Cardiac muscle cell (in vitro differentiated cells and primary cell): ENCODE data around the gene FAM193B. TPM values are rescaled to one million over a fixed set of nuclear protein-coding genes. Genes with fewer than 3 reads are reported as not detected.

Source experiments
- DNase-seq, 2 donors: peaks; one replicate each; pipeline versions ENCODE4 v3.0.0 to v3.0.0-alpha.2; 2010 to 2017; ENCODE audit warnings: low read depth in 1 of 2, low spot score in 1 of 2
- H3K27ac ChIP-seq: fragments of 200-600 bp; sonication (generic); 2 replicates; pipeline ENCODE4 v1.5.1; 2016
- H3K27me3 ChIP-seq: fragments of 200-600 bp; sonication (generic); 2 replicates; pipeline ENCODE4 v1.6.0; 2016; ENCODE audit warnings: control low read depth
- H3K36me3 ChIP-seq: fragments of 200-600 bp; sonication (generic); 2 replicates; pipeline ENCODE4 v1.5.1; 2016; ENCODE audit warnings: control low read depth
- H3K4me1 ChIP-seq: fragments of 200-600 bp; sonication (generic); 2 replicates; pipeline ENCODE4 v1.8.1; 2017; ENCODE audit warnings: low read depth, mild to moderate bottlenecking, mixed run types
- H3K4me3 ChIP-seq: fragments of 200-600 bp; sonication (generic); 2 replicates; pipeline ENCODE4 v1.5.1; 2016; ENCODE audit warnings: mild to moderate bottlenecking
- H3K9me3 ChIP-seq: fragments of 200-600 bp; sonication (generic); 2 replicates; pipeline ENCODE4 v1.5.1; 2017; ENCODE audit warnings: low read depth, mild to moderate bottlenecking, control low read depth
- polyA plus RNA-seq: library from polyadenylated mRNA; unstranded; fragments of >200 nt; fragmentation: Nextera tagmentation; extraction: Ambion mirVana; gene quantifications from 2 replicates; pipeline ENCODE4 v1.2.1, GENCODE V29; 2016
- total RNA-seq: library from RNA; depleted of rRNA; stranded (reverse); fragments of >200 nt; gene quantifications from 2 replicates; pipeline ENCODE4 v1.2.3, GENCODE V29; 2016
- TF ChIP-seq, protein P1 (sequence below): IDR thresholded peaks from 2 replicates; pipeline ENCODE4 v1.5.1; 2012; ENCODE audit warnings: low read depth, mild to moderate bottlenecking, low read length

Gene FAM193B
- total and polyA plus RNA-seq, 2 experiments from 2014 or later = 67.4 to 80.9 TPM

DNA sequence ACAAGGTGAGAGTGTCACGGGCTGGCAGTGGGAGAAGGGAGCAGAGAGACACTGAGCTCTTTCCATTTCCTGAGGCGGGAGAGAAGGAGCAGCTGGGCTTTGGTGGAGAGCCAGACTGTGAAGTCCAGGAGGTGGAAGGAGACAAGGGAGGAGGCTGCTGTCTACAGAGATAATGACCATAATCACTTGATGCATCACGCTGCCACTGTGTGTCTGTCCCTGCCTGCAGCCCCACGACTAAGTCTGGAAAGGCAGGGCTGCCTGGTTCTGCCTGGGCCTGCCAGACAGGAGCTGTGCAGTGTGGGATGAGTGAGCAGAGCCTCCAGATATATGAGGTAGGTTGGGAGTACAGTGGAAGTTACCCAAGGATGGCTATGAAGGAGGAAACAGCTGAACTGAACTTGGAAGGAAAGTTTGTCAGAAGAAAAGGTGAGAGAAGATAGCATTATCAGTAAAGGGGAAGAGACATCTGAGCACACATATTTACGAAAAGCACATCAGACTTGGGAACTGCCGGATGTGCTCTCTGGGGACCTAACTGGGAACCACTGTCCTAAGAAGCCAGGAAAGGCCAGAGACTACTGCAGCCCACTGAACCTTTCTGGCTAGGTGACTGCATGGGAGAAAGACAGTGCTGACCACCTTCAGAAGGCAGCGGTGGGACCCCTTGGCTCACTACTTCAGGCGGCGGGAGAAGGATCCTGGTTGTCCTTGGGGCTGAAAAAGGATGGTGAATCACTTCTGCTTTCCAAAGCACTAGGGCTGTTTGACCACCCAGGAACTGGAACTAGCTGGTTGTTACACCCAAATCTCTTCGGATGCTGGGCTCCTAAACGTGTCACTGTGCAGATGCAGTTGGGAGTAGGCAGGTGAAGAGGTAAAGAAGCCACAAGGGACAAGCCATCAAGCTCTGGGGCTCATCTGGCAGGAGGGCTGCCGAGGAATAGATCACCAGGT lies 24.8 kb downstream of the FAM193B start:
- Histone ChIP-seq H3K27me3 (no peaks in the 10 kb centered on the region), H3K4me1 (no peaks in the 10 kb centered on the region), H3K36me3 (peaks cover 42% of the 10 kb centered on the region), H3K4me3 (no peak overlapping the region), H3K27ac (no peak overlapping the region), H3K9me3 (no peaks in the 10 kb centered on the region)
- no peak for DNase-seq
- TF ChIP-seq, protein P1, sequence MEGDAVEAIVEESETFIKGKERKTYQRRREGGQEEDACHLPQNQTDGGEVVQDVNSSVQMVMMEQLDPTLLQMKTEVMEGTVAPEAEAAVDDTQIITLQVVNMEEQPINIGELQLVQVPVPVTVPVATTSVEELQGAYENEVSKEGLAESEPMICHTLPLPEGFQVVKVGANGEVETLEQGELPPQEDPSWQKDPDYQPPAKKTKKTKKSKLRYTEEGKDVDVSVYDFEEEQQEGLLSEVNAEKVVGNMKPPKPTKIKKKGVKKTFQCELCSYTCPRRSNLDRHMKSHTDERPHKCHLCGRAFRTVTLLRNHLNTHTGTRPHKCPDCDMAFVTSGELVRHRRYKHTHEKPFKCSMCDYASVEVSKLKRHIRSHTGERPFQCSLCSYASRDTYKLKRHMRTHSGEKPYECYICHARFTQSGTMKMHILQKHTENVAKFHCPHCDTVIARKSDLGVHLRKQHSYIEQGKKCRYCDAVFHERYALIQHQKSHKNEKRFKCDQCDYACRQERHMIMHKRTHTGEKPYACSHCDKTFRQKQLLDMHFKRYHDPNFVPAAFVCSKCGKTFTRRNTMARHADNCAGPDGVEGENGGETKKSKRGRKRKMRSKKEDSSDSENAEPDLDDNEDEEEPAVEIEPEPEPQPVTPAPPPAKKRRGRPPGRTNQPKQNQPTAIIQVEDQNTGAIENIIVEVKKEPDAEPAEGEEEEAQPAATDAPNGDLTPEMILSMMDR = no peak

DNA sequence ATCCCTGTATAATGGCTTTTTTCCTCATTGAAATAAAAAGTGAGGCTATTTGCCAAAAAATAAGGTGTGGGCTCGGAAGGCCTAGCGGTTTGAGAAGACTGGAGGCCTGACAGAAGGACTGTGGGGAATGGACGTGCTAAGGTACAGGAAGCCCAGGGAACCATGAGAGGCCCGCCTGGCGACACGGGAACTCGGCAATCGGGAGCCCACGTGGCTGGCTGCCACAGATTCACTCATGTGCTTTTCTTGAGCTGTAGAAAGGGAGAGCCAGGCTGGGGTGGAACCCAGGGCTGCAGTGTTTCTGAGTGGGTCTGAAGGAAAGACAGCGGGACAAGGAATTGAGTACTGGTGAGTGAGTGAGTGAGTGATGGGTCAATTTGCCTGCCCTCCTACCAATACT lies 25.7 kb downstream of the FAM193B start:
- Histone ChIP-seq H3K36me3 (peaks cover 49% of the 10 kb centered on the region), H3K9me3 (no peaks in the 10 kb centered on the region), H3K27ac (no peak overlapping the region), H3K4me3 (no peak overlapping the region), H3K27me3 (no peaks in the 10 kb centered on the region), H3K4me1 (no peaks in the 10 kb centered on the region)
- DNase-seq = no peak
- TF ChIP-seq, protein P1 = no peak

DNA sequence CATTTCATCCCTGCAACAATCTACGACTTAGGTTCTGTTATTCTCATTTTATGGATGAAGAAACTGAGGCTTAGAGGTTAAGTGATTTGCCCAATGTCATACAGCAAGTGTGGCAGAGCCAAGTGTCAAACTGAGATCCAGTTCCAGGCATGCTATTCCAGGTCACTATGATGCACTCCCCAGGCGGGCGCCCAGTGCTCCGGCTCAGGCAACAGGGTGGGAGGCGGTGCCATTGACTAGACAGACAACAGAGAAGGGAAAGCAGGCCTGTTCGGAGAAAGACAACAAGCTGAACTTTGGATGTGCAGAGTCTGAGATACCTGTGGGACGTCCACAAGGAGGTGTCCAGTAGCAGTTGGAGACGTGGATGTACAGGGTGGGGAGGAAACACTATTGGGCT lies 26.8 kb downstream of the FAM193B start:
- no peaks in the 10 kb centered on the region for H3K9me3 ChIP-seq
- no peak overlapping the region for H3K4me3 ChIP-seq
- no peaks in the 10 kb centered on the region for H3K4me1 ChIP-seq
- no peak overlapping the region for H3K27ac ChIP-seq
- no peaks in the 10 kb centered on the region for H3K27me3 ChIP-seq
- TF ChIP-seq, protein P1 = no peak
- H3K36me3 ChIP-seq = peaks cover 48% of the 10 kb centered on the region
- DNase-seq = no peak

DNA sequence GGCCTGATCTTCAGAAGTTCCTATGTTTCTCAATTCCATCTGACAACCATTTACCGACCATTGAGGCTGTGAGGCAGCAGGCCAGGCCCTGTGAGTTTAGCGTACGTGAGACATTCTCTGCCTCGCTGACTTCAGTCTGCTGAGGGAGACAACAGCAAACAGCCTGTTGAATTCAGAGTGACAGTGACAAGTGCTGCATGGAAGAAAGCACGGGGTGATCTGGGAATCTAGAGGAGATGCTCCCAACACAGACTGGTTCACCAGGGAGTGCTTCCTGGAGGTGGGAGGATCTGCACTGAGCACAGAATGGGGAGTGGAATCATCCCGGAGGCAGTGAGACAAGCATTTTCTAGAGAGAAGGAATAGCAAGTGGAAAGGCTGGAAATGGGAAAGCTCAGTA lies 27.6 kb downstream of the FAM193B start:
- no peak overlapping the region for H3K27ac ChIP-seq

DNA sequence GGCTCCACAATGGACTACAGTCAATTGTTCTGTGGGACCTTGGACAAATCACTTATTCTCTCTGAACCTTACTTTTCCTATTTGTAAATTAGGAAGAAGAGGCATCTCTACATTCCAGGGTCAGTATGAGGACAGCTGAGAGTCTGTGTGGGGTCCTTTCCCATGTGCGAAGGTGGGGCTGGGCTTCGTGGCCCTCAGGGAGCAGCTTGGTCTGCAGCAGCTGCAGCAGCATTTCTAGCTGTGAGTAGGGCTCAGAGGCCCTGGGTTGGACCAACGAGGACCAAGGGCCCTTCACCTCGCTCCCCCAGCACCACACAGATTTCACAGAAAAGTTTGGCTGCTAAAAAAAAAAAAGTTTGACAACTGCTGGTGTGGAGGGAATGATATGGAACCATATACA lies 28.2 kb downstream of the FAM193B start:
- H3K4me1 ChIP-seq = no peaks in the 10 kb centered on the region
- H3K9me3 ChIP-seq = no peaks in the 10 kb centered on the region
- peaks cover 43% of the 10 kb centered on the region for H3K36me3 ChIP-seq
- no peak overlapping the region for H3K27ac ChIP-seq
- TF ChIP-seq, protein P1 = no peak
- H3K4me3 ChIP-seq = no peak overlapping the region
- no peak for DNase-seq
- H3K27me3 ChIP-seq = no peaks in the 10 kb centered on the region

More for the DNA sequence above, 27.6 kb downstream of the FAM193B start:
- no peaks in the 10 kb centered on the region for H3K27me3 ChIP-seq
- no peak for DNase-seq
- H3K4me3 ChIP-seq = no peak overlapping the region
- H3K36me3 ChIP-seq = peaks cover 44% of the 10 kb centered on the region
- H3K9me3 ChIP-seq = no peaks in the 10 kb centered on the region
- TF ChIP-seq, protein P1 = no peak
- H3K4me1 ChIP-seq = no peaks in the 10 kb centered on the region
